GM19351 (cell line): ENCODE data around the gene SORL1.

Source experiments
- ATAC-seq: cut with Tn5 transposase; IDR thresholded peaks from one replicate; pipeline ENCODE4 v1.9.1; 2021; ENCODE audit warnings: mild to moderate bottlenecking, moderate library complexity; ENCODE audit not compliant: unreplicated experiment

SORL1 gene

DNA sequence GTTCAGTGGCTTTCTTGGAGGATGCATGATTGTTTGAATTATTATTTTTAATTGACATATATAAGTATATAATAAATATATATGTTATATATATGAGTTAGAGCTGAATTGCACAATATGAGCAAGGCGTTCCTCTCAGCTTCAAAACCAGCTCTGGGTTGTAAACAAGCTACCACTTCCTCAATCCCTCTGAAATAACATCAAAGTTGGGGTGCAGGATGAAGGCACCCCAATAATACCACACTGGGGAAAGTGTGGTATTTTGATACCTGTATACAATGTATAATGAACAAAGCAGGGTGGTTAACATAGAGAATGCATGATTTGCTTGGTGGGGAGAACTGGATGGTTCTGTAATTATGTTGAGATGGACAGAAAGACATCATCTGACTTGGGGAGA is 1.7 kb upstream of the SORL1 start:
- no peak for ATAC-seq

GRCh38 chr11:121451178-121451985 is 732 bp upstream of the SORL1 start:
- ATAC-seq: peak; percentile 19

DNA sequence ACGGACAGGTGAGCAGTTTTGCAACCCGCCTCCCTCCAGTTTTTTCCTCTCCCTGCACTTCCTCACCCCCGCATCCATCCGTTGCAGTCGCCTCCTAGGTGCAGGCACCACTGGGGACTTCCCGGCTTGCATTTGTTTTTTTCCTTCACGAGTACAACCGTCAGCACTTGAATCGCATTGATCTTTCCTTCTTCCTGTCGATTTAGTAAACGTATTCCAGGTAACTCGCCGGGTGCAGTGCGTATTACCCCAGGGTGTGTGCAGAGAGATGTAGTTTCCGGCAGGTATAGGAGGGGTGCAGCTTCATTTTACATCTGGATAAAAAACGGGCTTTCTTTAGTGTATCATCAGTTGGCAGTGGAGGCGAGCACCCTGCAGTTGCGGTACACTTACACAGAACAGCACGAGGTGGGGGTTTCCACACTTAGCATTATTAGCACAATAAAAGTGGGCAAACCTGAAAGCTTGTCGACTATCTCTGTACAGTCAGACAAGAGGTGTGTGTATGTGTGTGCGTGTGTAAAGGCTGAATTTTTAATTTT is 566 bp downstream of the SORL1 start, which contains the start of gene SORL1-AS1:
Gene SORL1-AS1 (minus strand): TSS at position 359 of the 542 bp plus-strand sequence.
- ATAC-seq: peak; percentile 7

DNA sequence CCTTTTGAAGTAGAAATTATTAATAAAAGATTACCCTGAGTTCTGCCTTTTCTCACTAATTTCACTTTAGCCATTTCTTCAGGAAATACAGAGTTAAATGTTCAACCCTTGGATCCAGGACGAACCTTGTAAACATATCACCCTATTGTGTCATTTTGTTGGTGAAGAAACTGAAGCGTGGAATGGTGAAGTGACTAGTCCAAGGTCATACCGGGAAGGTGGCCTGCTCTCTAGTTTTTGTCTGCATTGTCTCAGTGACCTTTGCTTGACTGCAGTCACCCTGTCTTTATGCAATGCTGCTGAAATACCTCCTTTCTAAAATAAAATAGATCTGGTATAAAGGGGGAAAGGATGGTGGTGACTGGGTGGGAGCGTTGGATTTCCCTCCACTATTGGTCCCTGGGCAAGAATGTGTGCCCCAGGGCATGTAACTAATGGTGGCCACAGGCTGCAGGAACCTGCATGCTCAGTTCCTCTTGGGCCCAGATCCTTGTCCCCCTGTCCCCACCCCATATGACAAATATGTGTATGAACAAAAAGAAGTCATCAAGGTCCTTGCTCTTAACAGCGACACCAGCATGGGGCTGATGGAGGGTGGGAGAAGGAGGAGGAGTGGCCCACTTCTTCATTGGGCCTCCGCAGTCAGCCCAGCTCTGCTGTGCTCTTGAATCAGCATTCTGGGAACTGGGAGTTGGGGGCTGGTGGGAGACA is 1.6 kb downstream of the SORL1 start:
- no peak for ATAC-seq

GRCh38 chr11:121455115-121455514 is 3.0 kb downstream of the SORL1 start:
- no peak for ATAC-seq

DNA sequence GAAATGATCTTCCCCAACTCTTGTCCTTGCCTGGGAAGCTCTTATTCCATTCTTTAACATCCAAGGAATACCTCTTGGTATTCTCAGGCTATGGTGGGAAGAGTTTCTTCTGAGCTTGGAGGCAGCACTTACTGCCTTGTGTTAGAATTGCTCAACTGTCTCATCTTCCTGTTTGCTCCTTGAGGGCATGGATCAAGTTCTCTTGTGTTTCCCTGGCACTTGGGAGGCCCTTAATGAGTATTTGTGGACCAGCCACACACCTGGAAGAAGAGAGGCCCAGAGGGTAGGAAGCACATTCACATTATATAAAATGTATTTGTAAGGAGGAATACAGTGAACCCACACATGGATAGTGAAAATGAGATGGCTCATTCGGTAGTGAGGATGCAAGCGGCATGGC is 4.0 kb downstream of the SORL1 start:
- no peak for ATAC-seq

- no peak for ATAC-seq
Measured at GRCh38 chr11:121456816-121457431, 4.8 kb downstream of the SORL1 start.

DNA sequence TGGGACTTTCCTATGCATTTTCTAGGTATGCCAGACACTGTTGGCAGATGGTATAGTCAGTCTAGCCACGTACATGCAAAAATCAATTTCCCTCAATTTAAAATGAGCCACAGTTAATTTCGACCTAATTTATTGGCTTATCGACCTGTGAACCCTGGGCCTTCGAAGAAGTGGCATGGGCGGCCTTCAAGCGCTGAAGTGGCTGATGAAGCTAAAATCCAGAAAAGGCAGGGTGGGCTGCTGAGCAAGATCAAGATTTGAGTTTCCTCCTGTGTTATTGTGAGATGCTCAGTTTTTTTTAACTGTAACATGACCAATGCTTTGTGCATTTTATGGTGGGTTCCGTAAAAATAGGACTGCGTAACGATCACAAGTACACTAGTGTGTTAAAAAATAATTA is 6.4 kb downstream of the SORL1 start:
- ATAC-seq: no peak

DNA sequence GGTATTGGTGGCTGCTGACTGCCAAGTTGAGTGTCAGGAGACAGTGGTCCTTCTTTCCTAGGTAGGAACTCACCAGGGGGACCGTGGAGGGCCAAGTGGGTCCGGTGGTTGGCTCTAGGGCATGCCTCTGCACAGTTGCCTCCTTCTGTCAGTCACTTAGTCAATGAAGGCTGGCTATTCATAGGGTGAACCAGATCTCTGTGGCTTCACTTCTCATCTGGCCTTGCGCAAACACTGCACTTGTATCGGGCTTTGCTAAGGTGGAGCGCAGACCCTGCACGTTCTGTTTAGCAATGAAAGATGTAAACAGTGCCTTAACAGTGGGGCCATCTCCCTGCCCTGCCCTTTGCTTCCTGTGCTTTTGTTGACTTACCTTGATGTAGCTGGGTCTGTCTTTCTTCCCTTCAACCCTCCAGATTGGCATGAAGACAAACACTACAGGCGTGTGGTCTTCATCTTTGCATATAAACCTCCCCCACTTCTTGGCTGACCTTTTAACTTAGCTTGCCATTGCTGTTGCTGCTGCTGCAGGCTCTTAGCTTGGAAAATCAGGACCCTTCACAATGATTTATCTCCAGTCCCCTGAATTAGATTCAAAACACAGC is 7.4 kb downstream of the SORL1 start:
- ATAC-seq: no peak

DNA sequence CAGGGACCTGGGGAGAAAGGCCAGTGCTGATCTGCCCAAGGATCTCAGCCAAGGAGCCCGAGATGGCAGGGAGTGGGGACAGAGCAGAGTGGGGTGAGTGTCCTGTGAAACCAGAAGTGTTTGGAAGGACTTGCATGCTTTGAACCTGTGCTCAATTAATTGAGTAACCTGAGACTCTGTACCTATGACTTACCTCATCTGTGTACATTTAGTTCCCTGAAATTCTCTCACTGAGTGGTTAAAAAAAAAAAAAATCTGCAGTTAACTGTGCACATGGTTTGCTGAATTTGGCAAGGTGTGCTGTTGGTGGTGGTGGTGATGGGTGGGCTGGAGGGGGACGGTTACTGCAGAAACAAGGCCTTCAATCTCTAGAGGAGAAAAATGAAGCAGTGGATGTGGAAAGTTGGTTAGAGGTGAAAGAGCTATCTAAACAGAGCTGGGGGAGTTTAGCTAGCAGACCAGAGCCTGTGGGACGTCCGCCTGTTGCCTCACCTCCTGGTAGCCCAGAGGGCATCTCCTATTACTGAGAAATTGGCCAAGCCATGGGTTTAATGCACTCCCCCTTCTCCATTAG is 8.9 kb downstream of the SORL1 start:
- ATAC-seq: no peak

GRCh38 chr11:121461843-121462242 is 9.7 kb downstream of the SORL1 start:
- no peak for ATAC-seq

DNA sequence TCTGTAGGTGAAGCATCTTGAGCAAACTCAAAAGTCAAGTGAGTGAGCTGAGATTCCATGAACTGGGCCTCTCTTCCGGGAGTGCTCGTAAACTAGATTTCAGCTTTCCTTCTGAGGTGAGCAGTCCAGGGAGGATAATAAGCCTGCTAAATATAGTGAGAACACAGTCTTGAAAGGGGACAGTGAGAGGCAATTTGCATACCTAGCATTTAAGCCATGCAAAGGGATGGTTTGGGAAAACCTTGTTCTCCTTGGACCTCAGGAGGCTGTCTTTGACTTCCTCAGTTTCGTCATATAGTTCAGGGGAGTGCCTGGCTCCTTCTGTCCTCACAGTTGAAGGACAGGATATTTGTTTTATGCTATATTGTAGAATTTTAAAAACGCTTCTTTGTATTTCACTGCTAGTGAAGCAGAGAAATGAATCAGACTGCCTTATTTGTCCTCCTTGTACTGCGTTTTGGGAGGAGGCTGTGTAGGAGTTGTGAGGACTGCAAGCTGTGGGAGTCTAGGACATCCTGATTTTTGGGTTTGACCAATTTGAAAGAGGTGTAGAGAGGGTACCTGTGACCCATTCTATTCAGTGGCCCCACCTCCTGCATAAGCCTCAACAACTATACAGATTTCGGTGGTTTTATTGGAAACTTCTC is 11.7 kb downstream of the SORL1 start:
- no peak for ATAC-seq

- ATAC-seq: peak; percentile 55
Measured at GRCh38 chr11:121464352-121464946, 12.3 kb downstream of the SORL1 start.

GRCh38 chr11:121465709-121466062 is 13.6 kb downstream of the SORL1 start:
- ATAC-seq: no peak

- no peak for ATAC-seq
Measured at GRCh38 chr11:121466063-121466794, 14.1 kb downstream of the SORL1 start.

GRCh38 chr11:121467471-121467870 is 15.4 kb downstream of the SORL1 start:
- ATAC-seq: no peak

- peak; percentile 73 for ATAC-seq
Measured at GRCh38 chr11:121467965-121468364, 15.9 kb downstream of the SORL1 start.

DNA sequence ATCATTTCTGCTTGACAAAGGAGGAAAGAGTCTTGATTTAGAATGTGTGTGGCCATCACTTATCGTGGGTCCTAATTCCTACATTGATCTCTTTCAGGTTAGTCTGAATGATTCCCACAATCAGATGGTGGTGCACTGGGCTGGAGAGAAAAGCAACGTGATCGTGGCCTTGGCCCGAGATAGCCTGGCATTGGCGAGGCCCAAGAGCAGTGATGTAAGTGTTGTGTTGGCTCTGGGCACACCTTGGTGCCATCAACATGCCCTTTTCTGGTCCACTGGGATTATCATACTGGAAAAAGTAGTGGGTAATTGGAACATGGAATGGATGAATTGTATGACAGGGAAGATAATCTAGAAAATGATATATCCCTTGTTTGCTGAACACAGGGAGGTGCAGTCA is 17.8 kb downstream of the SORL1 start:
- ATAC-seq: no peak

- no peak for ATAC-seq
Measured at GRCh38 chr11:121471167-121471566, 19.1 kb downstream of the SORL1 start.
